Mesodermal cell (in vitro differentiated cells): Measurements from ENCODE around the gene CAV1.
A peak's percentile ranks its signal among the peaks of the same experiment; 100 is the strongest.

ENCODE experiments used
- H3K27ac ChIP-seq: 2 replicates; pipeline ENCODE4 v1.7.0; 2013; ENCODE audit warnings: mild to moderate bottlenecking, low read depth, low read length, moderate library complexity; ENCODE audit not compliant: severe bottlenecking
- H3K36me3 ChIP-seq: 2 replicates; pipeline ENCODE4 v1.7.1; 2013; ENCODE audit warnings: mild to moderate bottlenecking, low read length, moderate library complexity; ENCODE audit not compliant: control insufficient read depth, insufficient read depth
- H3K4me1 ChIP-seq: one replicate; pipeline ENCODE4 v1.7.1; 2013; ENCODE audit warnings: mild to moderate bottlenecking, low read length; ENCODE audit not compliant: insufficient read depth, control insufficient read depth, poor library complexity, severe bottlenecking
- H3K4me3 ChIP-seq: 2 replicates; pipeline ENCODE4 v1.7.0; 2013; ENCODE audit warnings: low read length, control low read depth, mild to moderate bottlenecking; ENCODE audit not compliant: insufficient read depth, poor library complexity, severe bottlenecking; ENCODE audit errors: extremely low read depth
- H3K9me3 ChIP-seq: 2 replicates; pipeline ENCODE4 v1.7.1; 2013; ENCODE audit warnings: mild to moderate bottlenecking, low read length, moderate library complexity; ENCODE audit not compliant: control insufficient read depth
- WGBS, 2 experiments: methylation state at CpG; one replicate each; pipeline ENCODE4 v1.1.5; 2013; ENCODE audit warnings: missing lambda C conversion rate in 2 of 2; ENCODE audit not compliant: insufficient coverage in 2 of 2; 5-methylcytosine and 5-hydroxymethylcytosine counted together

Gene CAV1

DNA sequence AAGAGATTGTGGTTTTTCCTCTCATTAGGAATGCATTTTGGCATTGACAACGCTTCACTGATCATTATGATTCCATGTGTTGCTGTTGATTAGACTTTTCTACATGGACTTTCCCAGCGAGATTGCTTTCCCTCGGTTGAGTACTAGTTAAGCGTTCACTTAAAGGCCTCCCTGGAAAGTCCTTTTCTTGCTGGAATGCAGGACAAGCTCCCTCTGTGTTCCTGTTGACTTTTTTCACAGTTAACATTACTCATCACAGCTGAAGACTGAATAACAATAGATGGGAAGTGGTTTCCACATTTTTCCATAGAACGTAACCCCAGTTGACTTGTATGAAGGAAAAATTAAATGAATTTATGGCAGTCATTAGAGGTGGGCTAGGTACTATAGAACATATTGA lies 2.6 kb upstream of the CAV1 start:
- 3 to 25% methylated on average over 4 of the region's 5 CpGs for WGBS, 2 experiments
- H3K4me3 ChIP-seq: no peak overlapping the region
- H3K27ac ChIP-seq: no peak overlapping the region
- no peaks in the 10 kb centered on the region for H3K36me3 ChIP-seq
- H3K4me1 ChIP-seq: peaks cover 32% of the 10 kb centered on the region
- H3K9me3 ChIP-seq: no peaks in the 10 kb centered on the region

DNA sequence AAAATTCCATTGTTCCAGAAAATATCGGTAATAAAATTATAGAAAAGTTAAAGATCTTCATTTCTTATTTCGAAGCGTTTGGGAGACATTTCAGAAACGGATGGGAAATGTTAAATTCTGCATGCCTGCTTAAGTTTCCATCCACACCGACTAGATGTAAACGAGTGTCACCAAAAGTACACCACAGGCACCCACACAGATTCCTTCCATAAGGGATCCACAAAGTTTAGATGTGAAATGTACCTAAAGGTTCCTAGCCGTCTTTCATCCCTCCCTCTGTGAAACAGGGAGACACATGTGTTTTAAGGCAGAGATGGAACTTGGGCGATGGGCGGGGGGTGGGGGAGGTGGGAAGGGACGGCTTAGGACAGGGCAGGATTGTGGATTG lies 621 bp upstream of the CAV1 start:
- Histone ChIP-seq H3K4me3 (peak overlapping the region; percentile 49), H3K9me3 (no peaks in the 10 kb centered on the region), H3K4me1 (peaks cover 46% of the 10 kb centered on the region), H3K36me3 (peaks cover 4% of the 10 kb centered on the region), H3K27ac (peak overlapping the region; percentile 30)
- WGBS, 2 experiments: 7% methylated on average over 3 of the region's 10 CpGs; no CpG with 5 or more reads in 1 of the 2 experiments

DNA sequence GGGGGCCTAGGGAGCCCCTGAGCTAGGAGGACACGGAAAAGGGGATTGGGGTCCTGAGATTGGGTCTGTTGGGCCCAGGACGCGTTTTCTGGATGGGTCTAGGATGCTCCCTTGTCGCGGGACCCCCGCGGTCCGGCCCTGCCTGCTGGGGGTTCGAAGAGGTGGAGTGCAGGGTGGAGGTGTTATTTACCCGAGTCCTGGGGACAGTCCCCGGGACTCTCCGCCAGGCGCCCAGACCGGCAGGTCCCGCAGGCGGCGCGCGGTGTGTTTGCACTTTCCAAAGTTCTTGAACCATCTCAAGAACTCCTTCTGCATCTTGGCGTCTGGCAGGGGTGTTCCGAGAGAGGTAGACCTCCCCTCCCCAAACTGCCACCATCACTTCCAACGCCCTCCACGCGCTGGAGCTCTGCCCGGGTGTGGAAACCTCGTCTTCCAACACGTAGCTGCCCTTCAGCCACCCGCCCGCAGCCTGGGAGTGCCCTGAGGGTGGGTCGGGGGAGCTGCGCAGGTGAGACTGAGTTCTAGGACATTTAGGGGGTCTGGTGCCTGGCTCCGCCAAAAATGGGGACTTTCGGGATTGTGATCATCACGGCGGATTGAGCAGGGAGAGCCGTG lies 569 bp downstream of the CAV1 start:
- H3K27ac ChIP-seq: no peak overlapping the region

GRCh38 chr7:116525913-116526861 lies 1.4 kb downstream of the CAV1 start:
- Histone ChIP-seq H3K27ac (no peak overlapping the region), H3K9me3 (no peaks in the 10 kb centered on the region), H3K4me3 (peak overlapping the region; percentile 49), H3K4me1 (peaks cover 45% of the 10 kb centered on the region), H3K36me3 (peaks cover 4% of the 10 kb centered on the region)
- WGBS, 2 experiments: 0 to 1% methylated on average over 47 to 60 of the region's 83 CpGs

More for the DNA sequence above, 569 bp downstream of the CAV1 start:
- no peaks in the 10 kb centered on the region for H3K9me3 ChIP-seq
- H3K4me1 ChIP-seq: peaks cover 45% of the 10 kb centered on the region
- H3K4me3 ChIP-seq: peak overlapping the region; percentile 49
- H3K36me3 ChIP-seq: peaks cover 4% of the 10 kb centered on the region
- WGBS, 2 experiments: 0 to 2% methylated on average over 12 to 22 of the region's 36 CpGs

DNA sequence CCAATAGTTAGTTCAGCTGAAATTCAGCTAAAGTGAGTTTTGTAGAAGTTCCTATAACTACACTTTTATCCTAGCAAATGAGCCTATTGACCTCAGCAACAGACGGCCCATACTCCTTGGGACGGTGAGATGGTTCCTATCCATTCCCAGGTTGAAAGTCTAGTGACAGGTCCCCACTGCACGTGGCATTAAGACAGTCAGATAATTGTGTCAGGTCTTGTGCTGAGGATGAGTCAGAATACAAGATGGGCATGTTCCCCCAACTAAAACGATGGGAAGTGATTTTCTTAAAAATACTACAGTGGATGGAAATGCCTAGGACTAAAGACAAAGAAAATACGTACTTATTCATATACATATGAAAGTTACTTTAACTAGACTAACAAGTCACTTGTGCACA lies 2.1 kb downstream of the CAV1 start:
- WGBS, 2 experiments: 13 to 17% methylated on average over 1 of the region's 5 CpGs
- H3K27ac ChIP-seq: no peak overlapping the region
- H3K4me1 ChIP-seq: peaks cover 42% of the 10 kb centered on the region
- H3K9me3 ChIP-seq: no peaks in the 10 kb centered on the region
- H3K4me3 ChIP-seq: peak overlapping the region; percentile 49
- H3K36me3 ChIP-seq: peaks cover 4% of the 10 kb centered on the region

DNA sequence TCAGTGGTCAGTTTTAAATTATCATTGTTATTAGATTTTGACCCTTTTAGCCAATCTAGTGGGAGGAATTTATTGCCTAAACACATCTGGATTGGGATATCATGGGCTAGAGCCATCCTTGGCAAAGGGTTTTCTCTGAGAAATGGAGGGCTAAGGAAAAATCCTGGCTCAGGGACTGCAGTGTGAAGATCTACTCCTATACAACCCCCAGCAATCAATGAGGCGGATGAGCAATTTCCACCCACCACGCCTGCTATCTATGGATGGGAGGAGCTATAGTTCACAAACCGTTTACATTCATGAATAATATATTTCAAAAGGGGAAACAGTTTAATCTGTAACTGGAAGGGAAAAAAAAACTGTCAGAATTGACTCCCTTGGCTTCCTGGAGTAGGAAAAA lies 2.7 kb downstream of the CAV1 start:
- peak overlapping the region; percentile 49 for H3K4me3 ChIP-seq
- no CpG with 5 or more reads among the region's 3 CpGs for WGBS, 2 experiments
- H3K4me1 ChIP-seq: peaks cover 36% of the 10 kb centered on the region
- H3K9me3 ChIP-seq: no peaks in the 10 kb centered on the region
- peaks cover 4% of the 10 kb centered on the region for H3K36me3 ChIP-seq
- peak overlapping the region; percentile 89 for H3K27ac ChIP-seq

DNA sequence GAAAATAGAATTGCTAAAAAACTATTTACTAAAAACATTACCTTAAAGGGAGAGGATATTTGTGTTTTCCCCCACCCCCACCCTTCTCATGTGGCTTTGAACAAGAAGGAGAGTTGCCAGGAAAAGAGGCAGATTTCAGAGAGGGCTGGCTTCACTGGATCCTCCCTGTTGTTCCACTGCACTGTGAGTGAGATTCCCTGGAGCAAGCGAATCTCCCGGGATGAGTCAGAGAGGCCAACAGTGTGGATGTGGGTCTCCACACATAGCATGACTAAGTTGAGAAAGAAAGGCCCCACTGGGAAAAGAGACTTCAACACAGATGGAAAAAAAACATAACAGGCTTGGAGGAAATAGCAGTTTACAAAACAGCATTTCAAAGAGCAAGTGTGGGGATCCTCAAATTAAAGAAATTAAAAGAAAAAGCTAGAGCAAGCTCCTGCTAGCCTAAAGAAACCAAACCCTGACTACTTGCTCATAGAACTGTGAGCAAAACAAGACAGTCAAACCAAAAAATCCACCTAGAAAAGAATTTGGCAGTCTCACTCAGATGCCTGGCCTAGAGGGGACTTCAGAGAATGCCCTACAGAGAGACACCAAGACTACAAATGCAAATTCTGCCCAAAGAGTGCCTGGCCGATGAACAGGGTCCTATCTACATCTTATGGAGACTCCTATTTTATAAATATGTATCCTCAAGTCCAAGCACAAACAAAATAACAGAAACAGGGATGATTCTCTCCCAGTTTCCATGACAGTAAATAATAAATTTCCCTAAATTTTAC lies 3.4 kb downstream of the CAV1 start:
- H3K27ac ChIP-seq: peak overlapping the region; percentile 89
- WGBS, 2 experiments: 0 to 48% methylated on average over 2 to 3 of the region's 3 CpGs
- peaks cover 33% of the 10 kb centered on the region for H3K4me1 ChIP-seq

GRCh38 chr7:116529250-116529649 lies 4.4 kb downstream of the CAV1 start:
- Histone ChIP-seq H3K4me3 (no peak overlapping the region), H3K27ac (no peak overlapping the region), H3K4me1 (peaks cover 24% of the 10 kb centered on the region), H3K36me3 (peaks cover 4% of the 10 kb centered on the region), H3K9me3 (no peaks in the 10 kb centered on the region)
- no CpG with 5 or more reads among the region's 1 CpG for WGBS, 2 experiments

More for the DNA sequence above, 3.4 kb downstream of the CAV1 start:
- no peaks in the 10 kb centered on the region for H3K9me3 ChIP-seq
- peaks cover 4% of the 10 kb centered on the region for H3K36me3 ChIP-seq
- H3K4me3 ChIP-seq: peak overlapping the region; percentile 49

DNA sequence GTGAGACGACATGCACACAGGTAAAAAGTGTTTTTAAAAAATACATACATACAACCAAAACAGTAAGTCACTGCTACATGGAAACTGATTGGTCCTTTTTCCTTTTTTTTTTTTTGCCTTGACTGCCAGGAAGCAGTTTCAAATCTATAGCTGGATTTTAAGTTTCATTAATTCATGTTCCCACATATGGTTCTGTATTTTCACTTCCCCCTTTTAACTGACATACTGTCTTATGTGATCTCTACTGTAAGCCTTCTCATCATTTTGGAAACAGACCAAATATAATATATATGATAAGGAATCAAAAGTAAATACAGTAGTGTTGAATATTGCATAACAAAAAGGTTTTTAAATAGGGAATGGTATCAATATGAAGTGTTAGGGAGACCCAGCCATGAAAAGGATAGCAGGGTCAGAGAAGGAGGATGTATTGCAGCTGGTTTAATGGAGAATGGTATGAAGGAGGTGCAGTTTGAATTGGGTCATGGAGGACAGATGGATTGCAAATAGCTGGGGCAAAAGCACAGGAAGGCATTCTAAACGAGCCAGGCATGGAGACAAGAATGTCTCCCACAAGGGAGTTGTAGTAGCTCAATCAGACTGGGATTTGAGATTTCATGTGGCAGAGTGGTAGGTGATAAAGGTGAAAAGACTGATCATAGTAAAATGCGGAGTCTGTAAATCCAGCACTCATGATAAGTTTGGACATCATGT lies 5.4 kb downstream of the CAV1 start:
- Histone ChIP-seq H3K9me3 (no peaks in the 10 kb centered on the region), H3K27ac (no peak overlapping the region), H3K4me3 (no peak overlapping the region), H3K4me1 (peaks cover 21% of the 10 kb centered on the region), H3K36me3 (peaks cover 6% of the 10 kb centered on the region)
- WGBS, 2 experiments: 81 to 91% methylated on average over 2 of the region's 3 CpGs

- Histone ChIP-seq H3K4me1 (peaks cover 17% of the 10 kb centered on the region), H3K36me3 (peaks cover 19% of the 10 kb centered on the region), H3K9me3 (no peaks in the 10 kb centered on the region), H3K4me3 (no peak overlapping the region), H3K27ac (no peak overlapping the region)
- 100% methylated on average over 1 of the region's 3 CpGs; no CpG with 5 or more reads in 1 of the 2 experiments for WGBS, 2 experiments
These were observed 7.4 kb downstream of the CAV1 start for GRCh38 chr7:116532102-116532688.
